Naive B cell (primary cell): Measurements from ENCODE around the gene TRIM66. TPM values are rescaled to one million over a fixed set of nuclear protein-coding genes. Genes with fewer than 3 reads are reported as not detected.
A peak's percentile ranks its signal among the peaks of the same experiment; 100 is the strongest.

Experiments used
- ATAC-seq, 2 donors: fragments of 150-1000 bp; cut with Tn5 transposase; 2 replicates each; pipeline ENCODE4 v1.10.0; 2021; ENCODE audit warnings: low read depth in 2 of 2, mild to moderate bottlenecking in 2 of 2, moderate library complexity in 2 of 2
- DNase-seq: peaks from one replicate; pipeline ENCODE4 v3.0.0; 2022
- H3K27ac Mint-ChIP-seq, 6 donors: one replicate each; pipeline ENCODE4 v1.8.0; 2020 to 2022; ENCODE audit warnings: mild to moderate bottlenecking in 6 of 6, mixed read lengths in 6 of 6, moderate library complexity in 5 of 6, inconsistent platforms in 2 of 6
- H3K27me3 Mint-ChIP-seq, 3 donors: one replicate each; pipeline ENCODE4 v1.8.0; 2021 to 2022; ENCODE audit warnings: mixed read lengths in 3 of 3, mild to moderate bottlenecking in 1 of 3
- H3K36me3 Mint-ChIP-seq, 2 donors: one replicate each; pipeline ENCODE4 v1.8.0; 2020 to 2022; ENCODE audit warnings: mixed read lengths in 2 of 2, inconsistent platforms in 1 of 2, mild to moderate bottlenecking in 1 of 2
- H3K4me1 Mint-ChIP-seq, 3 donors: one replicate each; pipeline ENCODE4 v1.8.0; 2020 to 2022; ENCODE audit warnings: mixed read lengths in 3 of 3, inconsistent platforms in 1 of 3, mild to moderate bottlenecking in 1 of 3, moderate library complexity in 1 of 3
- H3K4me3 Mint-ChIP-seq, 8 donors: one replicate each; pipeline ENCODE4 v1.8.0; 2020 to 2022; ENCODE audit warnings: mild to moderate bottlenecking in 8 of 8, mixed read lengths in 8 of 8, moderate library complexity in 8 of 8, inconsistent platforms in 2 of 8
- H3K9me3 Mint-ChIP-seq, 7 donors: one replicate each; pipeline ENCODE4 v1.8.0; 2020 to 2022; ENCODE audit warnings: mixed read lengths in 7 of 7, mild to moderate bottlenecking in 5 of 7, inconsistent platforms in 2 of 7, moderate library complexity in 1 of 7
- polyA plus RNA-seq, 6 donors: library from polyadenylated mRNA; unstranded; fragments of 300-500 nt; fragmentation: Illumina TruSeq; gene quantifications; one replicate each; pipeline ENCODE4 v1.2.3, GENCODE V29; 2021; ENCODE audit warnings: low read depth in 6 of 6

TRIM66 gene
- polyA plus RNA-seq, 6 donors from 2014 or later: 0.31 to 1.7 (median 0.95) TPM; not detected in 1

DNA sequence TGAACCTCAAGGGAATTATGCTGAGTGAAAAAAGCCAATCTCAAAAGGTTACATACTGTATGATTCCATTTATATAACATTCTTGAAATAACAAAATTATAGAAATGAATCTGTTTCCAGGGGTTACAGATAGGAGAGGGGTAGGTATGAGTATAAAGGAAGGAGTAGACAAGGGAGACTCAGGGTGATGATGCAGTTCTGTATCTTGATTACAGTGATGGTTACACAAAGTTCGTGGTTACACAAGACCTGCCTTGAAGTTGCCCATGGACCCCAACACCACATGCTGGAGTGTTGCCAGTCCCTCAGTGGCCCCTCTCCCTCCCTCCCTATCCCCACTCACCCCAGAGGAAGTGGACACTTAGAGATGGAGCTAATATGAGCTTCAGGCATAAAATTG is 108.7 kb downstream of the TRIM66 start:
- H3K4me1 Mint-ChIP-seq: no peaks in the 10 kb centered on the region
- DNase-seq (no peak), ATAC-seq (no peak)

DNA sequence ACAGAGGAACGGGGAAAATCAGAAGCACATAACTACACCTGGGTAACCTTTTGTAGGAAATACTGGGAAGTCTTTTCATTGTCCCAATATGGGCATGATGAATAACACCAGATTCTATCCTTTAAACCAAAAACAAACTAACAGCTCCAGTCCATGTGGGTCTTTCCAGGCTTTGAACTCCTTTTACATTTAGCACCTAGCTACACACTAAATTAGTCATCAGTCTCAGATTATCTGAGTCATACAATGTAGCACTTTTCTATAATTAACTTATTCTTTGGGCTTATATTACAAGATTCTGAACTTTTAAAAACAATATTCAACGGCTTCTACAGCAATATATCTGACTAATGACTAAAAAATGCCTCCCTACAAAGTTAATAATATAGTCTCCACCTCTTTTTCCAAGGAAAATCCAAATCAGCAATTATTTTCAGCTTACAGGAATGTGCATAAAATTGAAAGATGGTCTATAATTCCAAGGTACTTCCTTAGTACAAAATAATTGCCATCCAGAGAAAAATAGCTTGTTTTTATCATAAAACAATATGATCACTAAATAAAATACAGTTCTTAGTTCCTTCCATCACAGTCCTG is 114.8 kb downstream of the TRIM66 start:
- H3K27me3 Mint-ChIP-seq: no peaks in the 10 kb centered on the region

More for the DNA sequence above, 108.7 kb downstream of the TRIM66 start:
- Mint-ChIP-seq H3K9me3 (peaks cover 0 to 11% (median 0%) of the 10 kb centered on the region in 7 donors), H3K27ac (no peak overlapping the region), H3K36me3 (no peaks in the 10 kb centered on the region), H3K4me3 (no peak overlapping the region), H3K27me3 (no peaks in the 10 kb centered on the region)

DNA sequence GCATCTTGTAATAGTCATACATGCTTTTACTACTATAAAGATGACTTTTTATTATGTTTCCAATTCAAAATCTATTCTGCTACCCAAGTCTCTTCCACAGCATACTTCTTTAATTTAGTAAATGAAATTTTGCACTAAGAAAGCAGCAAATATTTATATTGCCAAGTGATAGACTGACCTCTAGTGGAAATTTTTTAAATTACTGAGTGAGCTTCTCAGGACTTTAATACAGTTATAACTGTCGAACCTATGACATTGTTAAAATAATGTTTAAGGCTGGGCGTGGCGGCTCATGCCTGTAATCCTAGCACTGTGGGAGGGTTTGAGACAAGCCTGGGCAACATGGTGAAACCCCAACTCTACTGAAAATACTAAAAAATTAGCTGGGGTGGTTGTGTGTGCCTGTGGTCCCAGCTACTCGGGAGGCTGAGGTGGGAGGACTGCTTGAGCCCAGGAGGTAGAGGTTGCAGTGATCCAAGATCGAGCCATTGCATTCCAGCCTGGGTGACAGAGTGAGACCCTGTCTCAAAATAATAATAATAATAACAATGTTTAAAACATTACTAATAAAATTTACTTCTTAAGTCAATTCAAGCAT is 115.8 kb downstream of the TRIM66 start:
- Mint-ChIP-seq H3K36me3 (peaks cover 0 to 9% of the 10 kb centered on the region in 2 donors), H3K4me1 (peaks cover 0 to 10% (median 0%) of the 10 kb centered on the region in 3 donors), H3K9me3 (peaks cover 0 to 8% (median 2%) of the 10 kb centered on the region in 7 donors), H3K4me3 (no peak overlapping the region), H3K27ac (peak overlapping the region in 1 of 6 donors; percentile 10), H3K27me3 (no peaks in the 10 kb centered on the region)
- ATAC-seq (peak in 1 of 2 donors; percentile 45), DNase-seq (peak; percentile 46)

More for the DNA sequence above, 114.8 kb downstream of the TRIM66 start:
- H3K27ac Mint-ChIP-seq: no peak overlapping the region
- no peak for ATAC-seq
- DNase-seq: no peak
- no peaks in the 10 kb centered on the region for H3K36me3 Mint-ChIP-seq
- H3K9me3 Mint-ChIP-seq: no peaks in the 10 kb centered on the region
- peaks cover 0 to 10% (median 0%) of the 10 kb centered on the region in 3 donors for H3K4me1 Mint-ChIP-seq
- no peak overlapping the region for H3K4me3 Mint-ChIP-seq

DNA sequence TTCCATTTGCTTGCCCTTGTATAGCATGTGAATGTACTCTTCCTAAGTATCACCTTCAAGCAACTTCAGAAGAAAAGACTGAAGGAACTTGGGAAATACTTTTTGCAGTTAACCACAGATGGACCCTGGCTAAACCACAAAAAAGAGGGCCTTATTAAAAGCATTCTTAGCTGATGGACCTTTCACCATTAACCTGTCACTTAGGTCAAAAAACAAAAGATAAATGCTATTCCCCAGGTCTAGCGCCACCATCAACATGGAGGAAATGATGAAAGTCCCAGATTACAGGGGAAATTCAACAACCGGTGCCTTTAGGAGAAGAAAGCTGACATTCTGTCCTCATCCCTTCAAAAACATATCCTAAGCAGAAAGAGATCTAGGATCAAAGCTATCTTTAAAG is 117.9 kb downstream of the TRIM66 start:
- H3K36me3 Mint-ChIP-seq: peaks cover 5 to 13% of the 10 kb centered on the region in 2 donors
- DNase-seq (no peak), ATAC-seq (no peak)
- no peaks in the 10 kb centered on the region for H3K27me3 Mint-ChIP-seq
- H3K9me3 Mint-ChIP-seq: peaks cover 0 to 19% (median 13%) of the 10 kb centered on the region in 7 donors
- peaks cover 0 to 10% (median 0%) of the 10 kb centered on the region in 3 donors for H3K4me1 Mint-ChIP-seq
- peak overlapping the region in 1 of 6 donors; percentile 12 for H3K27ac Mint-ChIP-seq
- H3K4me3 Mint-ChIP-seq: no peak overlapping the region

Other genes starting within 250 kb of the TRIM66 start
- gene STK33, start 88.4 kb downstream of the TRIM66 start, polyA plus RNA-seq: 10 to 100 TPM in 1 of 6 donors, 1 to 10 TPM in 5; 2.5 to 11.0 (median 4.9) TPM
- 1,000 to 10,000 TPM; 2,246 to 4,262 (median 3,486) TPM for gene RPL27A, start 127 bp upstream of the TRIM66 start, polyA plus RNA-seq
- gene AKIP1, start 228.5 kb upstream of the TRIM66 start, polyA plus RNA-seq: 10 to 100 TPM in 3 of 6 donors, 1 to 10 TPM in 3; 8.2 to 22.4 (median 10.1) TPM